HepG2 (cell line): Measurements from ENCODE around the gene GNAI2. TPM values are rescaled to one million over a fixed set of nuclear protein-coding genes. Genes with fewer than 3 reads are reported as not detected.
A peak's percentile ranks its signal among the peaks of the same experiment; 100 is the strongest.

Source experiments
- ATF2 ChIP-seq: sonication (generic); formaldehyde crosslinking; IDR thresholded peaks from 2 replicates; pipeline ENCODE4 v1.4.0; 2020; ENCODE audit warnings: missing genetic modification reagents
- BRCA1 ChIP-seq: sonication (generic); formaldehyde crosslinking; IDR thresholded peaks from 2 replicates; pipeline ENCODE4 v1.4.0; 2020; ENCODE audit warnings: missing genetic modification reagents
- CAMTA2 ChIP-seq: sonication (generic); formaldehyde crosslinking; IDR thresholded peaks from 2 replicates; pipeline ENCODE4 v1.4.0; 2020; ENCODE audit warnings: mild to moderate bottlenecking, missing genetic modification reagents, borderline replicate concordance
- CTCF ChIP-seq: sonication (generic); formaldehyde crosslinking; IDR thresholded peaks from 2 replicates; pipeline ENCODE4 v1.5.0; 2020; ENCODE audit warnings: mild to moderate bottlenecking, missing genetic modification reagents, moderate library complexity
- DDIT3 ChIP-seq: sonication (generic); formaldehyde crosslinking; IDR thresholded peaks from 2 replicates; pipeline ENCODE4 v1.4.0; 2020; ENCODE audit warnings: mild to moderate bottlenecking, missing genetic modification reagents
- MED8 ChIP-seq: sonication (generic); formaldehyde crosslinking; IDR thresholded peaks from 2 replicates; pipeline ENCODE4 v1.8.1; 2023; ENCODE audit warnings: mild to moderate bottlenecking, missing genetic modification reagents; ENCODE audit not compliant: insufficient replicate concordance
- MTA1 ChIP-seq: sonication (generic); formaldehyde crosslinking; IDR thresholded peaks from 2 replicates; pipeline ENCODE4 v1.4.0; 2020; ENCODE audit warnings: missing genetic modification reagents, mild to moderate bottlenecking, borderline replicate concordance
- PCBP1 ChIP-seq: fragments of 200-400 bp; formaldehyde crosslinking; IDR thresholded peaks from 2 replicates; pipeline ENCODE4 v1.6.1; 2017; ENCODE audit warnings: mild to moderate bottlenecking, low read depth, low read length, borderline replicate concordance
- PRMT3 ChIP-seq: sonication (generic); formaldehyde crosslinking; IDR thresholded peaks from 2 replicates; pipeline ENCODE4 v1.8.1; 2022; ENCODE audit warnings: low read depth, mild to moderate bottlenecking, moderate library complexity, missing genetic modification reagents, borderline replicate concordance
- RFX1 ChIP-seq: fragments of 450-650 bp; IDR thresholded peaks from 2 replicates; pipeline ENCODE4 v1.6.1; 2017
- TFDP2 ChIP-seq: sonication (generic); formaldehyde crosslinking; IDR thresholded peaks from 2 replicates; pipeline ENCODE4 v1.4.0; 2020; ENCODE audit warnings: missing genetic modification reagents
- TOPORS ChIP-seq: sonication (generic); formaldehyde crosslinking; IDR thresholded peaks from 2 replicates; pipeline ENCODE4 v1.8.0; 2023; ENCODE audit warnings: mild to moderate bottlenecking, missing genetic modification reagents
- U2AF1 ChIP-seq: fragments of 200-400 bp; formaldehyde crosslinking; optimal IDR thresholded peaks from 2 replicates; pipeline ENCODE3; 2017; ENCODE audit warnings: mild to moderate bottlenecking, low read depth, low read length
- ZBTB7A ChIP-seq: sonication (generic); formaldehyde crosslinking; IDR thresholded peaks from 2 replicates; pipeline ENCODE4 v1.8.0; 2022; ENCODE audit warnings: mild to moderate bottlenecking, missing genetic modification reagents
- ZKSCAN8 ChIP-seq: IDR thresholded peaks from 2 replicates; pipeline ENCODE4 v1.6.1; 2016; ENCODE audit warnings: borderline replicate concordance, missing genetic modification reagents, missing compliant biosample characterization
- ZNF143 ChIP-seq: sonication (generic); formaldehyde crosslinking; IDR thresholded peaks from 2 replicates; pipeline ENCODE4 v1.4.0; 2020; ENCODE audit warnings: missing genetic modification reagents
- ZNF280D ChIP-seq: sonication (generic); formaldehyde crosslinking; IDR thresholded peaks from 2 replicates; pipeline ENCODE4 v1.5.1; 2020; ENCODE audit warnings: mild to moderate bottlenecking, missing genetic modification reagents
- ZNF331 ChIP-seq: sonication (generic); formaldehyde crosslinking; IDR thresholded peaks from 2 replicates; pipeline ENCODE4 v1.4.0; 2020; ENCODE audit warnings: missing genetic modification reagents
- polyA plus RNA-seq, 8 experiments: library from polyadenylated mRNA; depleted of rRNA in 3 of 8; stranded (reverse) in 7 of 8; unstranded in 1 of 8; fragments of >200 nt; fragmentation: Illumina TruSeq in 4 of 8; extraction: Trizol in 4 of 8; gene quantifications; 2 replicates each; pipeline versions ENCODE4 v1.2.1 to v1.2.3, GENCODE V29; 2011 to 2016; ENCODE audit warnings: low read depth in 4 of 8, missing spikeins in 1 of 8, mixed read lengths in 1 of 8; ENCODE audit not compliant: insufficient read depth in 1 of 8
- total RNA-seq, 5 experiments: library from RNA; depleted of rRNA; stranded (reverse); fragments of >200 nt; fragmentation: Illumina TruSeq; extraction: Trizol; gene quantifications; 2 replicates each; pipeline ENCODE4 v1.2.3, GENCODE V29; 2016; ENCODE audit warnings: low read depth in 1 of 5

Gene GNAI2
- total and polyA plus RNA-seq, 2 of the 13 experiments (the other 11 are each of a cell fraction or from before 2014, with no cell fraction given): 51.1 to 66.2 TPM

GRCh38 chr3:50208677-50209344, 27.2 kb upstream of the GNAI2 start (continued):
- TF ChIP-seq U2AF1 (no peak), BRCA1 (CRISPR knock-in tag) (peak; percentile 61; the same call in 1 of the 2 replicates), ZKSCAN8 (CRISPR knock-in tag) (peak; percentile 50; the same call in 1 of the 2 replicates), TFDP2 (CRISPR knock-in tag) (peak; percentile 52; the same call in 1 of the 2 replicates), CTCF (CRISPR knock-in tag) (peak; percentile 33; the same call in 1 of the 2 replicates), CAMTA2 (peak; percentile 80; the same call in 1 of the 2 replicates), ZNF331 (CRISPR knock-in tag) (peak; percentile 64), ZNF143 (CRISPR knock-in tag) (no peak; the same call in 1 of the 2 replicates), PRMT3 (CRISPR knock-in tag) (no peak), TOPORS (CRISPR knock-in tag) (peak; percentile 58; the same call in 1 of the 2 replicates), ZBTB7A (peak; percentile 100), ATF2 (peak; percentile 69; the same call in 1 of the 2 replicates), MTA1 (CRISPR knock-in tag) (peak; percentile 99; the same call in 1 of the 2 replicates), ZNF280D (peak; percentile 91), MED8 (CRISPR knock-in tag) (peak; percentile 96), RFX1 (no peak), DDIT3 (no peak), PCBP1 (0 out of 2 replicates have a peak, but pooled peaks have one; percentile 73)
